WTC11 (cell line): ENCODE results near the gene KLRG1. TPM values are rescaled to one million over a fixed set of nuclear protein-coding genes. Genes with fewer than 3 reads are reported as not detected.

Experiments
- ATAC-seq: fragments of 200-7000 bp; cut with Tn5 transposase; 2 replicates; pipeline ENCODE4 v1.10.0; 2021; ENCODE audit warnings: mild to moderate bottlenecking, moderate library complexity
- CTCF ChIA-PET: fragments of 300-600 bp; sonication (Branson Sonifier 250); formaldehyde crosslinking; loops from one replicate; lab custom pipeline; 2021; ENCODE audit warnings: antibody characterized with exemption; lab: Charles Lee
- POLR2A ChIA-PET: fragments of 350-600 bp; sonication (Branson Sonifier 250); formaldehyde crosslinking; loops from one replicate; lab custom pipeline; 2021; ENCODE audit warnings: antibody characterized with exemption; lab: Charles Lee
- DNase-seq: peaks from one replicate; pipeline ENCODE4 v3.0.0; 2021; ENCODE audit warnings: low spot score
- H3K27ac Mint-ChIP-seq: 2 replicates; pipeline ENCODE4 v1.8.0; 2021; ENCODE audit warnings: mixed read lengths
- H3K27me3 Mint-ChIP-seq: 2 replicates; pipeline ENCODE4 v1.8.0; 2021; ENCODE audit warnings: low read depth, mild to moderate bottlenecking, moderate library complexity, mixed read lengths
- H3K36me3 Mint-ChIP-seq: 2 replicates; pipeline ENCODE4 v1.8.0; 2021; ENCODE audit warnings: mixed read lengths
- H3K4me1 Mint-ChIP-seq: 2 replicates; pipeline ENCODE4 v1.8.0; 2022; ENCODE audit warnings: mixed read lengths
- H3K4me3 Mint-ChIP-seq: 2 replicates; pipeline ENCODE4 v1.8.0; 2021; ENCODE audit warnings: mild to moderate bottlenecking, moderate library complexity, mixed read lengths
- H3K9me3 Mint-ChIP-seq: 2 replicates; pipeline ENCODE4 v1.8.0; 2021; ENCODE audit warnings: mixed read lengths
- EMX1 ChIP-seq: fragments of 250-450 bp; sonication (Bioruptor Pico); IDR thresholded peaks from 2 replicates; pipeline ENCODE4 v1.8.0; 2021; ENCODE audit warnings: mild to moderate bottlenecking
- FOXK1 ChIP-seq: sonication (generic); formaldehyde crosslinking; IDR thresholded peaks from 2 replicates; pipeline ENCODE4 v1.8.0; 2022; ENCODE audit warnings: mild to moderate bottlenecking, moderate library complexity, missing genetic modification reagents
- KAT7 ChIP-seq: sonication (generic); formaldehyde crosslinking; IDR thresholded peaks from 2 replicates; pipeline ENCODE4 v1.8.1; 2023; ENCODE audit warnings: missing genetic modification reagents, mild to moderate bottlenecking, borderline replicate concordance
- MYBL2 ChIP-seq: sonication (generic); formaldehyde crosslinking; IDR thresholded peaks from 2 replicates; pipeline ENCODE4 v1.8.1; 2023; ENCODE audit warnings: mild to moderate bottlenecking, moderate library complexity, missing genetic modification reagents
- NFE2L1 ChIP-seq: sonication (generic); formaldehyde crosslinking; IDR thresholded peaks from 2 replicates; pipeline ENCODE4 v1.8.1; 2023; ENCODE audit warnings: missing genetic modification reagents
- NFYB ChIP-seq: sonication (generic); formaldehyde crosslinking; conservative IDR thresholded peaks from 2 replicates; pipeline ENCODE4 v1.8.0; 2022; ENCODE audit warnings: low read depth, missing genetic modification reagents
- NR2C2 ChIP-seq: sonication (generic); formaldehyde crosslinking; IDR thresholded peaks from 2 replicates; pipeline ENCODE4 v1.8.0; 2022; ENCODE audit warnings: mild to moderate bottlenecking, missing genetic modification reagents
- SMAD3 ChIP-seq: sonication (generic); formaldehyde crosslinking; IDR thresholded peaks from 2 replicates; pipeline ENCODE4 v1.8.0; 2022; ENCODE audit warnings: missing genetic modification reagents, mild to moderate bottlenecking, borderline replicate concordance
- TEAD1 ChIP-seq: sonication (generic); formaldehyde crosslinking; IDR thresholded peaks from 2 replicates; pipeline ENCODE4 v1.8.0; 2022; ENCODE audit warnings: mild to moderate bottlenecking, missing genetic modification reagents
- ZNF232 ChIP-seq: sonication (generic); formaldehyde crosslinking; IDR thresholded peaks from 2 replicates; pipeline ENCODE4 v1.8.0; 2022; ENCODE audit warnings: mild to moderate bottlenecking, missing genetic modification reagents
- ZNF263 ChIP-seq: sonication (generic); formaldehyde crosslinking; IDR thresholded peaks from 2 replicates; pipeline ENCODE4 v1.8.1; 2022; ENCODE audit warnings: low read depth, mild to moderate bottlenecking, moderate library complexity, missing genetic modification reagents
- ZNF423 ChIP-seq: fragments of 250-450 bp; sonication (Bioruptor Pico); IDR thresholded peaks from 2 replicates; pipeline ENCODE4 v2.1.2; 2022; ENCODE audit warnings: mild to moderate bottlenecking, moderate library complexity
- total RNA-seq: library from RNA; stranded (reverse); gene quantifications from 3 replicates; pipeline ENCODE4 v1.2.3, GENCODE V29; 2021
- TF ChIP-seq, protein P1 (sequence below): sonication (generic); formaldehyde crosslinking; IDR thresholded peaks from 2 replicates; pipeline ENCODE4 v1.8.0; 2023; ENCODE audit warnings: mild to moderate bottlenecking, missing genetic modification reagents
- TF ChIP-seq, protein P2 (sequence below): sonication (generic); formaldehyde crosslinking; IDR thresholded peaks from 2 replicates; pipeline ENCODE4 v1.8.1; 2023; ENCODE audit warnings: mild to moderate bottlenecking, moderate library complexity, missing genetic modification reagents
- TF ChIP-seq, protein P3 (sequence below): sonication (generic); formaldehyde crosslinking; IDR thresholded peaks from 2 replicates; pipeline ENCODE4 v1.8.1; 2023; ENCODE audit warnings: mild to moderate bottlenecking, missing genetic modification reagents
- TF ChIP-seq, protein P4 (sequence below): fragments of 250-450 bp; sonication (Bioruptor Pico); IDR thresholded peaks from 2 replicates; pipeline ENCODE4 v1.9.0; 2021; ENCODE audit warnings: mild to moderate bottlenecking
- TF ChIP-seq, protein P5 (sequence below): fragments of 250-450 bp; sonication (Bioruptor Pico); IDR thresholded peaks from 2 replicates; pipeline ENCODE4 v1.9.0; 2021; ENCODE audit warnings: mild to moderate bottlenecking
- TF ChIP-seq, protein P6 (sequence below): fragments of 250-450 bp; sonication (Bioruptor Pico); IDR thresholded peaks from 2 replicates; pipeline ENCODE4 v1.9.0; 2021; ENCODE audit warnings: mild to moderate bottlenecking, borderline replicate concordance
- TF ChIP-seq, protein P7 (sequence below): fragments of 250-450 bp; sonication (Bioruptor Pico); IDR thresholded peaks from 2 replicates; pipeline ENCODE4 v1.9.0; 2021; ENCODE audit warnings: moderate library complexity, mild to moderate bottlenecking, inconsistent platforms, borderline replicate concordance

KLRG1 gene
- total RNA-seq, 1 experiment from 2014 or later, result 7.2 TPM

DNA sequence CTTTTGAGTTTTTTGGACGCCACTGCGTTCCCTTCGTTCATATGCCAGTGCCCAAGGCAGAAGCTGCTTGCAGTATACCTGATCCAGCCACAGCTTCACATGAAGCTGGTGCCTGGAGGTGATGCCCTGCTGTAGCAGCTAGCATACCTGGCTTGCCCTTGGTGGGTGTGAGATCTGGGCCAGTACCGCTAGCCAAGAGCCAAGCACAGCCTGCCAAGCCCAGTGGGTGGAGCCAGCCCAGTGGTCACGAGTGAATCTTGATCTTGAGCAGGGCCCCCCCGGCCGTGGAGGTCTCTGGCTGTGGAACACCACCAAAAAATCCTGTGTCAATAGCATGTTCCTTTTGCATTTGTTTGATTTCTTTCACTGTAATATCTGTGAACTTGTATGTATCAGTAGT is 32.6 kb upstream of the KLRG1 start:
- Mint-ChIP-seq H3K9me3 (peaks cover 28% of the 10 kb centered on the region), H3K27ac (peak overlapping the region; percentile 63; the same call in 1 of the 2 replicates), H3K4me1 (peaks cover 10% of the 10 kb centered on the region), H3K36me3 (peaks cover 55% of the 10 kb centered on the region), H3K4me3 (no peak overlapping the region), H3K27me3 (no peaks in the 10 kb centered on the region)
- ChIA-PET CTCF (no interaction called here), POLR2A (no interaction called here)
- TF ChIP-seq, protein P1, sequence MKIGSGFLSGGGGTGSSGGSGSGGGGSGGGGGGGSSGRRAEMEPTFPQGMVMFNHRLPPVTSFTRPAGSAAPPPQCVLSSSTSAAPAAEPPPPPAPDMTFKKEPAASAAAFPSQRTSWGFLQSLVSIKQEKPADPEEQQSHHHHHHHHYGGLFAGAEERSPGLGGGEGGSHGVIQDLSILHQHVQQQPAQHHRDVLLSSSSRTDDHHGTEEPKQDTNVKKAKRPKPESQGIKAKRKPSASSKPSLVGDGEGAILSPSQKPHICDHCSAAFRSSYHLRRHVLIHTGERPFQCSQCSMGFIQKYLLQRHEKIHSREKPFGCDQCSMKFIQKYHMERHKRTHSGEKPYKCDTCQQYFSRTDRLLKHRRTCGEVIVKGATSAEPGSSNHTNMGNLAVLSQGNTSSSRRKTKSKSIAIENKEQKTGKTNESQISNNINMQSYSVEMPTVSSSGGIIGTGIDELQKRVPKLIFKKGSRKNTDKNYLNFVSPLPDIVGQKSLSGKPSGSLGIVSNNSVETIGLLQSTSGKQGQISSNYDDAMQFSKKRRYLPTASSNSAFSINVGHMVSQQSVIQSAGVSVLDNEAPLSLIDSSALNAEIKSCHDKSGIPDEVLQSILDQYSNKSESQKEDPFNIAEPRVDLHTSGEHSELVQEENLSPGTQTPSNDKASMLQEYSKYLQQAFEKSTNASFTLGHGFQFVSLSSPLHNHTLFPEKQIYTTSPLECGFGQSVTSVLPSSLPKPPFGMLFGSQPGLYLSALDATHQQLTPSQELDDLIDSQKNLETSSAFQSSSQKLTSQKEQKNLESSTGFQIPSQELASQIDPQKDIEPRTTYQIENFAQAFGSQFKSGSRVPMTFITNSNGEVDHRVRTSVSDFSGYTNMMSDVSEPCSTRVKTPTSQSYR (CRISPR knock-in tag), result no peak
- TF ChIP-seq NFE2L1 (CRISPR knock-in tag) (no peak), ZNF263 (CRISPR knock-in tag) (no peak), ZNF232 (no peak), NR2C2 (CRISPR knock-in tag) (no peak), NFYB (CRISPR knock-in tag) (no peak), TEAD1 (no peak), ZNF423 (CRISPR knock-in tag) (no peak), MYBL2 (CRISPR knock-in tag) (no peak), EMX1 (CRISPR knock-in tag) (no peak), KAT7 (CRISPR knock-in tag) (no peak), SMAD3 (CRISPR knock-in tag) (no peak), FOXK1 (CRISPR knock-in tag) (no peak)
- TF ChIP-seq, protein P2, sequence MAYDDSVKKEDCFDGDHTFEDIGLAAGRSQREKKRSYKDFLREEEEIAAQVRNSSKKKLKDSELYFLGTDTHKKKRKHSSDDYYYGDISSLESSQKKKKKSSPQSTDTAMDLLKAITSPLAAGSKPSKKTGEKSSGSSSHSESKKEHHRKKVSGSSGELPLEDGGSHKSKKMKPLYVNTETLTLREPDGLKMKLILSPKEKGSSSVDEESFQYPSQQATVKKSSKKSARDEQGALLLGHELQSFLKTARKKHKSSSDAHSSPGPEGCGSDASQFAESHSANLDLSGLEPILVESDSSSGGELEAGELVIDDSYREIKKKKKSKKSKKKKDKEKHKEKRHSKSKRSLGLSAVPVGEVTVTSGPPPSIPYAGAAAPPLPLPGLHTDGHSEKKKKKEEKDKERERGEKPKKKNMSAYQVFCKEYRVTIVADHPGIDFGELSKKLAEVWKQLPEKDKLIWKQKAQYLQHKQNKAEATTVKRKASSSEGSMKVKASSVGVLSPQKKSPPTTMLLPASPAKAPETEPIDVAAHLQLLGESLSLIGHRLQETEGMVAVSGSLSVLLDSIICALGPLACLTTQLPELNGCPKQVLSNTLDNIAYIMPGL, result no peak
- TF ChIP-seq, protein P3, sequence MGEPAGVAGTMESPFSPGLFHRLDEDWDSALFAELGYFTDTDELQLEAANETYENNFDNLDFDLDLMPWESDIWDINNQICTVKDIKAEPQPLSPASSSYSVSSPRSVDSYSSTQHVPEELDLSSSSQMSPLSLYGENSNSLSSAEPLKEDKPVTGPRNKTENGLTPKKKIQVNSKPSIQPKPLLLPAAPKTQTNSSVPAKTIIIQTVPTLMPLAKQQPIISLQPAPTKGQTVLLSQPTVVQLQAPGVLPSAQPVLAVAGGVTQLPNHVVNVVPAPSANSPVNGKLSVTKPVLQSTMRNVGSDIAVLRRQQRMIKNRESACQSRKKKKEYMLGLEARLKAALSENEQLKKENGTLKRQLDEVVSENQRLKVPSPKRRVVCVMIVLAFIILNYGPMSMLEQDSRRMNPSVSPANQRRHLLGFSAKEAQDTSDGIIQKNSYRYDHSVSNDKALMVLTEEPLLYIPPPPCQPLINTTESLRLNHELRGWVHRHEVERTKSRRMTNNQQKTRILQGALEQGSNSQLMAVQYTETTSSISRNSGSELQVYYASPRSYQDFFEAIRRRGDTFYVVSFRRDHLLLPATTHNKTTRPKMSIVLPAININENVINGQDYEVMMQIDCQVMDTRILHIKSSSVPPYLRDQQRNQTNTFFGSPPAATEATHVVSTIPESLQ (CRISPR knock-in tag), result no peak
- TF ChIP-seq, protein P4, sequence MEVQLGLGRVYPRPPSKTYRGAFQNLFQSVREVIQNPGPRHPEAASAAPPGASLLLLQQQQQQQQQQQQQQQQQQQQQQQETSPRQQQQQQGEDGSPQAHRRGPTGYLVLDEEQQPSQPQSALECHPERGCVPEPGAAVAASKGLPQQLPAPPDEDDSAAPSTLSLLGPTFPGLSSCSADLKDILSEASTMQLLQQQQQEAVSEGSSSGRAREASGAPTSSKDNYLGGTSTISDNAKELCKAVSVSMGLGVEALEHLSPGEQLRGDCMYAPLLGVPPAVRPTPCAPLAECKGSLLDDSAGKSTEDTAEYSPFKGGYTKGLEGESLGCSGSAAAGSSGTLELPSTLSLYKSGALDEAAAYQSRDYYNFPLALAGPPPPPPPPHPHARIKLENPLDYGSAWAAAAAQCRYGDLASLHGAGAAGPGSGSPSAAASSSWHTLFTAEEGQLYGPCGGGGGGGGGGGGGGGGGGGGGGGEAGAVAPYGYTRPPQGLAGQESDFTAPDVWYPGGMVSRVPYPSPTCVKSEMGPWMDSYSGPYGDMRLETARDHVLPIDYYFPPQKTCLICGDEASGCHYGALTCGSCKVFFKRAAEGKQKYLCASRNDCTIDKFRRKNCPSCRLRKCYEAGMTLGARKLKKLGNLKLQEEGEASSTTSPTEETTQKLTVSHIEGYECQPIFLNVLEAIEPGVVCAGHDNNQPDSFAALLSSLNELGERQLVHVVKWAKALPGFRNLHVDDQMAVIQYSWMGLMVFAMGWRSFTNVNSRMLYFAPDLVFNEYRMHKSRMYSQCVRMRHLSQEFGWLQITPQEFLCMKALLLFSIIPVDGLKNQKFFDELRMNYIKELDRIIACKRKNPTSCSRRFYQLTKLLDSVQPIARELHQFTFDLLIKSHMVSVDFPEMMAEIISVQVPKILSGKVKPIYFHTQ, result no peak
- TF ChIP-seq, protein P5, sequence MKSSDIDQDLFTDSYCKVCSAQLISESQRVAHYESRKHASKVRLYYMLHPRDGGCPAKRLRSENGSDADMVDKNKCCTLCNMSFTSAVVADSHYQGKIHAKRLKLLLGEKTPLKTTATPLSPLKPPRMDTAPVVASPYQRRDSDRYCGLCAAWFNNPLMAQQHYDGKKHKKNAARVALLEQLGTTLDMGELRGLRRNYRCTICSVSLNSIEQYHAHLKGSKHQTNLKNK (CRISPR knock-in tag), result no peak
- TF ChIP-seq, protein P6, sequence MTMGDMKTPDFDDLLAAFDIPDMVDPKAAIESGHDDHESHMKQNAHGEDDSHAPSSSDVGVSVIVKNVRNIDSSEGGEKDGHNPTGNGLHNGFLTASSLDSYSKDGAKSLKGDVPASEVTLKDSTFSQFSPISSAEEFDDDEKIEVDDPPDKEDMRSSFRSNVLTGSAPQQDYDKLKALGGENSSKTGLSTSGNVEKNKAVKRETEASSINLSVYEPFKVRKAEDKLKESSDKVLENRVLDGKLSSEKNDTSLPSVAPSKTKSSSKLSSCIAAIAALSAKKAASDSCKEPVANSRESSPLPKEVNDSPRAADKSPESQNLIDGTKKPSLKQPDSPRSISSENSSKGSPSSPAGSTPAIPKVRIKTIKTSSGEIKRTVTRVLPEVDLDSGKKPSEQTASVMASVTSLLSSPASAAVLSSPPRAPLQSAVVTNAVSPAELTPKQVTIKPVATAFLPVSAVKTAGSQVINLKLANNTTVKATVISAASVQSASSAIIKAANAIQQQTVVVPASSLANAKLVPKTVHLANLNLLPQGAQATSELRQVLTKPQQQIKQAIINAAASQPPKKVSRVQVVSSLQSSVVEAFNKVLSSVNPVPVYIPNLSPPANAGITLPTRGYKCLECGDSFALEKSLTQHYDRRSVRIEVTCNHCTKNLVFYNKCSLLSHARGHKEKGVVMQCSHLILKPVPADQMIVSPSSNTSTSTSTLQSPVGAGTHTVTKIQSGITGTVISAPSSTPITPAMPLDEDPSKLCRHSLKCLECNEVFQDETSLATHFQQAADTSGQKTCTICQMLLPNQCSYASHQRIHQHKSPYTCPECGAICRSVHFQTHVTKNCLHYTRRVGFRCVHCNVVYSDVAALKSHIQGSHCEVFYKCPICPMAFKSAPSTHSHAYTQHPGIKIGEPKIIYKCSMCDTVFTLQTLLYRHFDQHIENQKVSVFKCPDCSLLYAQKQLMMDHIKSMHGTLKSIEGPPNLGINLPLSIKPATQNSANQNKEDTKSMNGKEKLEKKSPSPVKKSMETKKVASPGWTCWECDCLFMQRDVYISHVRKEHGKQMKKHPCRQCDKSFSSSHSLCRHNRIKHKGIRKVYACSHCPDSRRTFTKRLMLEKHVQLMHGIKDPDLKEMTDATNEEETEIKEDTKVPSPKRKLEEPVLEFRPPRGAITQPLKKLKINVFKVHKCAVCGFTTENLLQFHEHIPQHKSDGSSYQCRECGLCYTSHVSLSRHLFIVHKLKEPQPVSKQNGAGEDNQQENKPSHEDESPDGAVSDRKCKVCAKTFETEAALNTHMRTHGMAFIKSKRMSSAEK (CRISPR knock-in tag), result no peak
- TF ChIP-seq, protein P7, sequence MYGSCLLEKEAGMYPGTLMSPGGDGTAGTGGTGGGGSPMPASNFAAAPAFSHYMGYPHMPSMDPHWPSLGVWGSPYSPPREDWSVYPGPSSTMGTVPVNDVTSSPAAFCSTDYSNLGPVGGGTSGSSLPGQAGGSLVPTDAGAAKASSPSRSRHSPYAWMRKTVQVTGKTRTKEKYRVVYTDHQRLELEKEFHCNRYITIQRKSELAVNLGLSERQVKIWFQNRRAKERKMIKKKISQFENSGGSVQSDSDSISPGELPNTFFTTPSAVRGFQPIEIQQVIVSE (CRISPR knock-in tag), result no peak
- ATAC-seq, result no peak
- no peak for DNase-seq
